ENCODE data around the gene OCA2.
"Not testable (repeated sequence)": the region's sequence is repeated elsewhere in the genome, so short reads cannot be mapped to it uniquely, and the experiment has no call there.

Gene OCA2

DNA sequence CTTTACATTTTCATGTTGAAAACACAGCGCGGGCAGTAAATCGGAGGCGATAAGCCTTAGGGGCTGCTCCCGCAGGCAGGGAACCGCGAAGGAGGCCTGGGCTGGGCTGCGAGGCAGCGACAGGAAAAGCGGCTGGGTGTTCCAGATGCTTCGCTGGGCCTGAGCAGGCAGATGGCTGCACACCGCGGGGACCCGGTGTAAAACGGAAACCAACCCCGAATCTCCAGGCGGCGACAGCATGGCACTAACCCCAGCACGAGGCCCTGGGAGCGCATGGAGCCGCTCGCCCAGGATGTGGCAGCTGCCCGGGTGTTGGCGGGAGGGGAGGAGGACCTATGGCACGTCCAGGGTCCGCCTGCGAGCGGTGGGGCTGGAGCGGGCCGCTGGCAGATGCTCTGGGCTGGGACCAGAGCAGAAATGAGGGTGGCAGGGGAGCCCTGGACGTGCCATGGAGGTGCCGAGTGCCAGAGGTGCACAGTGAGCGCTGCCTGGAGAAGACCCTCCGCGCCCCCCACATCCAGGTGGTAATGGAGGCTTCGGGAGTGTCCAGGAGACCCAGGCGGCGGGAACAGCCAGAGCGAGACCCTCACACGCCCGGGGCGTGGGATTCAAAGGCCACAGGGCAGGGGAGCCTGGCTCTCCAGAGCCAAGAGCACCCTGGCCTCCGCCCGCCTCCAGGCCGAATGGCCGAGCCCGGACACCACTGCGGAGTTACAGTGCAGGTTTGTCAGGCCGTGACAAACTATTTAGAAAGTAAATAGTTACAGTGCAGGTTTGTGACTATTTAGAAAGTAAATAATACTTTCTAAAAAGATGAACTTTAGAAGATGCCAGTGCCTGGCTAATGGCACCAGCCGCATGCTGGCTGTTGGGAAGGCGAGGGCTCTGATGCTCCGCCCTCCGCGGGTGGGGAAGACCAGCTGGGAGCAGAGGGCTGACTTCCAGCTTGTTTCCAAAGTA, 293.6 kb downstream of the OCA2 start:
- no peak for DNase-seq

DNA sequence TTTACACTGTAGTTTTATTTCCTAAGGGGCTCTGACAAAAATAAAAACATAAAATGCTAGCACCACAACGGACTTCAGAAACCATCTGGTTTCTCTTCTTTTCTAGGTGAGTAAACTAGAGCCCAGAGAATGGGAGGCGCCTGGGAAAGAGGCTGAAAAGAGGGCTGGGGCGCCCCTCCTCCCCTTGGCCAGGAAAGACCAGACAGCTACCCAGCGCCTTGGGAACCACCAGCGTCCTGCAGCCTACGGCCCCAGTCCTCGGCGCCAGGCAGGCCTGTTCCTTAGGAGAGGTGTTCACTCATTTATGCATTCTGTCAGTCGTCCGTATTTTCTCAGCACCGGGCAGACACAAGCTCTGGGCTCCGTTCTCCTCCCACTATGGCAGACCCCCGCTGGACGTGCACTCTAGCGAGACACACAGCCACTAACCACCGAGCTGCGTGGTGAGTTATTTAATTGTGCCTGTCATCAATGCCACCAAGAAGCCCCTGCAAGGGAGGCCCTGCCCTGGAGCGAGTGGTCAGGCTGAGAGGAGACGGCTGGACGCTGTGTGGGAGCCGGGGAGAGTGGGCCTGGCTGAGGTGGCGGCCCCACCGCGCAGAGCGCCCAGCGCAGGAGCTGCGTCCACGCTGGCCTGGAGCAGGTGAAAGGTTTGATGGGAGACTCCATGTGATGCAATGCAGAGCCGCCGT, 294.4 kb downstream of the OCA2 start:
- DNase-seq, result no peak

DNA sequence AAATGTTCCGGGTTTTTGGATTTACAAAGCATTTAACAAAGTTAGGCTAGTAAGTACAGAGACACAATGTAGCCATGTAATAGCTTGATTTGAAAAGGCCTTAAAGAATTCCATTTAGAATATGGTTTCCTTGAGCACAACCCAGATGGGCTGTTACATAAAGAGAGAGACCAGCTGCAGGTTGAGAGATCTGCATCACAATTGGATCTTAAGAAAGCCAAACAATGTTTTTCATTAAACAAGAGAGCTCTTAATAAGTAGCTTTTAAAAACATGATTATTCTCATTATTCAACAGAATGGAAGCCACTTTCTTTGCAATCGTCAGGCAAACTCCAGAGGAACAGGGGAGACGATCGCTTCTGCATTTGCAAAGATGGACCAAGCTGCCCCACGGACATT, 300.3 kb downstream of the OCA2 start:
- no peak for DNase-seq

DNA sequence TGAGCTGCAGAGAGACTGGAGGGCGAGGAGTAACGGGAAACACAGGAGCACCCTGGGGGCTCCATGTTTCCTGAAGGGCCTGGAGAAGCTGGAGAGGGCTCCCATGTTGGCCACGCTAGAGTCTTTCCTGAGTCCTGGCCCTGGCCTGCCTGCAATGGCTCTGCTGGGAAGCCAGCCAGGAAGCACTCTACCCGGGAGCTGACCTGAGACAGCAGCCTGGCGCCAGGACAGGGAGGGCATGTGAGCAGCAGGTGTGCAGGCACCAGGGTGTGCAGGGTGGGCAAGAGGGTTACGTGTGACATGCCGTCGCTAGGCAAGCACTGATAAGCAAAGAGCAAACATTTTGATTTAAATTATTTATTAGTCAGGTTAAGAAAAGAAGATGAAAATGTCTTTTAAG, 301.4 kb downstream of the OCA2 start:
- DNase-seq, result no peak

DNA sequence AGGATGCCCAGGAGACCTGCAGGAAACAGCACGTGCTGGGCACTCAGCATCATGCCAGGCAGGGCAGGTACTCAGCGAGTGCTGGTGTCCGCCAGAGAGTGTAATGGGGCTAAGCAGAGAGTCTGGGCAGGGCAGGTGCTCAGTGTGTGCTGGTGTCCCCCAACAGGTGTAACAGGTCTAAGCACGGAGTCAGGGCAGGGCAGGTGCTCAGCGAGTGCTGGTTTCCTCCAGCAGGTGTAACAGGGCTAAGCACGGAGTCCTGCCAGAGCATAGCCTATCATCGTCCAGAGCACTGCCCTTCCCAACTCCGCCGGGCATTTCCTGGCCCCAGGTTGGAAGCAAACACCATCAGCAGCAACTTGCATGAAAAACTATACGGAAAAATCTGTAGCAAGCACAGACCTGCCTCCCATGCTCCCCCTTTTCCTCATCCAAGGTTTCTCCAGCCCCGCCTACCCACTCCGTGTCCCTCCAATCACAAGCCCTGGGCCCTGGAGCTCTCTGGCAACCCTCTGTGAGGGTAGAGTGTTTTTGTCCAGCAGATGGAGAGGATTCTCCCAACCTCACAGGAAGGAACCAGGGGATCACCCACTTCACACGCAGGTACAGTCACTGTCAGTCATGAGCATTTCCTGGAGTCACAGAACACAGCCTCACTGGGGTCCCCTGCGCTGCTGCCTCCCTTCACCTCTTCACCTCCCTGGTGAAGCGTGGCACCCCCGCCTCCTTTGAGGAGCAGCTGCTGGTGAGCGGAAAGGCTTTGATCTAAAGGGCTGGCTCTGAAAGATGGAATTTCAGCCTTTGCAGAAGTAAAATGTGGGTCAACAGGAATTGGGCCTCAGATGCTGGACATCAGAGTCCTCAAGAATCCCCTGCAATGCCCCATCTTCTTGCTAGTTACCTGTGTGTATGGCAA, 302.5 kb downstream of the OCA2 start:
- no peak for DNase-seq

DNA sequence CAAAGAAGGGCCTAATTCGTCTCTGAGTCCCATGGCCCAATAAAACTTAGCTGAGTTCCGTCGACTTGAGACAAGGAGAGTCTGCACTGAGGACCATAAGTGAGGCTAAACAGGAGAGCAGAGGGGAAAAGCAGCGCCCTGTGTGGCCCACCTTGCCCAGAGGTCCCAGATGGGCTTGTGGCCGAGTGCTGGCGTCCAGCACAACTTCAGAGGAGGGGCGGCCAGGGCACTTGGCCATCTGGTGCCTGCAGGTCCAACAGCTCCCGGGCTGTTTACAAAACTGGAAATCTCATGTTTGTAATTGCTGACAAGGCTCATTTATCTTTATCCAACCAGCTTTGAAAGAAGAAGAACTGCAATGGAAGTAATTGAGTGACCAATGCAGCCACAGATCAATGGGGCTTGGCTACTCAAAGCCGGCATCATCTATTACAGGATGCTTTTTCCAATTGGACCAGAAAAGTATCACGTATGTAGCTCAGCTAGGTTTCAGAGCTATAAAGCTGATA, 306.3 kb downstream of the OCA2 start:
- DNase-seq, result no peak

DNA sequence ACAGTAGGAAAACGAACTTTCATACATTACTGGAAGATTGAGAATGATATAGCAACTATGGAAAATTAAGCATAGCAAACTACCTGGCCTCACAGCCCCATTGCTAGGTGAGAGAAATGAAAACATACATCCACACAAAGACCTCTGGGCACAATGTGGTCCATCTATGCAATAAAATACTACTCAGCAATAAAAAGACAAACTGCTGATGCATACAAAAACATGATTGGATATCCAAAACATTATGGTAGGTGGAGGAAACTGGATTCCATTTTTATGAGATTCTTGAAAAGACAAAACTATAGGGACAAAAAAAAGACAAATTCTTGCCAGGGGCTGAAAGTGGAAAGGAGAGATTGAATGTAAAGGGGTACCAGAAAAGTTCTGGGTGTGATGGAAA, 308.8 kb downstream of the OCA2 start:
- no peak for DNase-seq

DNA sequence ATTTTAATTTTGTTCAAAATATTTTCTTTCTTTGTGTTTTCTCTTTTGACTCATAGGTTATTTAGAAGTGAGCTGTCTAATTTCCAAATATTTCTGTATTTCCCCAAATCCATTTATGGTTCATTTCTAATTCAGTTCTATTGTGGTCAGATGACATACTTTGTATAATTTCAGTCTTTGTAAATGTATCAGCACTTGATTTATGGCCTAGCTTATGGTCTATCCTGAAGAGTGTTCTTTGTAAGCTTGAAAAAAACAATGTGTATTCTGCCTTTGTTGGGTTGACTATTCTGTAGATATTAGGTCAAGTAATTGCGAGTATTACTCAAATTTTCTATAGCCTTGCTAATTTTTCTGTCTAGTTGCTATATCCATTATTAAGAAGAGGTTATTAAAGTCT, 311.2 kb downstream of the OCA2 start:
- no peak for DNase-seq

DNA sequence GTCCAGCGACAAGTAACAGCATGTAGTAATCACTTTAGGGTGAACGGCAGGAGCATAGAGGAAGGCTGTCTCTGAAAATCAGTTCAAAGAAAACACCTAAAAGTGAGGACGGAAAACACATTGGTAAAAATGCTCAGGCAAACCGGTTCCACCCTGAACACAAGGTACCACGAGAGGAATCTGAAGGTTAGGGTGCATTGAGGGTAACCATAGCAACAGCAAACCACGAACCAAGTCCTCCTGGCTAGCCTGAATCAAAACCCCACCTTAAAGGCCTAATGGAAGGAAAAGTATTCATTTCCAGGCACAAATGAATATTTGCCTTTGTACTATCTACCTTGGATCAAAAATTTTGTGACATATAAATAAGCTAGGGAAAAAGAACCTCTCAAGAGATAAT, 315.0 kb downstream of the OCA2 start:
- no peak for DNase-seq

DNA sequence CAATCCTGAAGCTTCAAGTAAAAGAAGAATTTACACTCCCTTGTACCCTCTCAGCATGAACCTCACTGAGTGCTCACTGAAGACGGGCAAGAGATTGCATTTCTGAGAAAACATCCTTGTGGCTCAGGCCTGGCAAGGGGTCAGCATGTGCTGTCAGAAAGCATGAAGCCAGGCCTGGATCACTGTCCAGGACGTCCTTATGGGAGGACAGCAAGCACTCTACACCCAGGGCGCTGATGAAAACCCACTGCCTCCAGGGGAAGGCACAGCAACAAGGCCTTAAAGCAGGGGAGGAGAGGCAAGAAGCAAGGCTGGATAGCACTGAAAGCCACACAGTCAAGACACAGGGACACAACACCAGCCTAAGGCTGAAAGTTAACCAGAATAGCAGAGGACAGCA, 315.4 kb downstream of the OCA2 start:
- no peak for DNase-seq

DNA sequence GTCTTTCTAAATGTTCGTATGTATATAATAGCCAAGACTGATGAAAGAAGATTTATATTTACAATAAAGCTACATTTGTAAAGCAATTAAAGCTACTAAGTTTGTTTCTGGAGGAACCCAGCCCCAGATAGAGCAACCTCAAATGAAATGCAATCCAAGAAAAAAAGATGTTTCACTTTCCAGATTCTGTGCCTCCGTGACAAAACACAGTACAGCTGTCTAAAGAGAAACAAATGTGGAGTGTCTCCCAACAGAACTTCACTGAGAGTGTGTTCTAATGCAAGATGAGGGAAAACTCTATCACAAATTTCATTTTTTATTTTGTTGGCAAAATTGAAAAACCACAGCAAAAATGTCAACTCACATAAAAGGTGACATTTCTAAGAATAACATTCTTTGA, 317.0 kb downstream of the OCA2 start:
- DNase-seq, result no peak

DNA sequence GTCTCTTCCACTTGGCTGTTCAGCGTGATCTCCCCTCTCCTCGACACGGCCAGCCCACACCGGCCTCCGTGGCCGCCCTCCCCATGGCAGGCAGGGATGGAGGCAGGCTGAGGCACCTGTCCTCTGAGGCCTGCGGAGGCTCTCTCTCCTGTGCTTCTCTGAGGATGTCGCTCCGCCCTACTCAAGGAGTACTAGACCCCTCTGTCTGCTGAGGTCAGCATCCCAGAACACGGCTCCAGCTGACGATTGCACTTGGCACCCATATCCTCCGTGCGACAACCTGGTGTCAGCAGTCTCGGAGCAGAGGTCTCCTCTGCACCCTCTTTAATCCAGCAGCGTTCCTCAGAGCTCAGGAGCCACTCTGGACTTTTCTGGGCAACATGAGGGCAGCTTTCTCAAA, 322.6 kb downstream of the OCA2 start:
- no peak for DNase-seq

DNA sequence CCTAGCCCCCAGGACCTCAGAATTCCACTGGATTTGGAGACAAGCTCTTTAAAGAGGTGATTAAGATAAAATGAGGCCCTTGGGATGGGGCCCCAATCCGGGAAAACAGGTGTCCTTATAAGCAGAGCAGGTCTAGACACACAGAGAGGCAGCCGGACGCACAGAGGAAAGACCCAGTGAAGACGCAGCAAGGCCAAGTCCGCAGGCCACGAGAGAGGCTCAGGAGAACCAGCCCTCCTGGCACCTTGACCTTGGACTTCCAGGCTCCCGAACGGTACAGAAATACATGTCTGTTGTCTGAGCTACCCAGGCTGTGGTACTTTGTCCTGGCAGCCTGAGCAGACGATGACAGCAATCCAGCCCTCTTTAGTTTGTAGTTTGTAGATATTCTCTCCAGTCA, 324.5 kb downstream of the OCA2 start:
- DNase-seq, result no peak

DNA sequence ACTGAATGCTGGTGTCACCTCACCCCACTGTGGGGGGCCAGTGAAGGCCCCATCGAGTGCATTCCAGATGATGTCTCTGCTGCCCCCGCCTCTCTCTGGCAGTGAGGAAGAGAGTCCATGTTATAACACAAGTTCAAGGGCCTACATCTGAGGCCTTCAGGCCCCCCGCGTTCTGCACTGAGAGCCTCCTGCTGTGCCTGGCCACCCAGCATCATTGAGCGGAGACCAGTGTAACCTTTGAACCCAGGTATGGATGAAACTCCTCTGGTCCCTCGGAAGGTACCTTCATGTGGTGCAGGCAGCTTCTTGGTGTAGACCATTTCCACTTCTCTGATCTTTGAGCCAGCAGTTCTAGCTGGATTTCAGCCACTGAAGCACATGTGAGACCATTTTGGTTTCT, 324.9 kb downstream of the OCA2 start:
- no peak for DNase-seq

DNA sequence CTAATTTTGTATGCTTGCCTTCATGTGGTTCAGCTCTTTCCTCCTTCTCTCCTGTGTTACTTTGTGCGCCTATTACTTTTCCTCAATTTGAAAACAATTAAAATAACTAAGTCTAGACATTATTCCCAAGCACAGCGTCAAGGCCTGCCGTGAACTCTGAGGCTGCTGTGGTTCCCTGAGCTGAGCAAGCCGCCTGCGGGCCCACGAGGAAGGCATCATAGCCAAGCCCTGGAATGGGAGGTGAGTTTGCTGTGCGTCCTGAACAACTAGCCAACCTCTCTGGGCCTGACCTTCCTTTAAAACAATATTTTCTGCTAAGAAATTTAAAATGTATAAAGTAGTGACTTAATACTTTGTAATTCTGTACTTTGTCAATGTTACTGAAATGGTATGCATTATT, 327.2 kb downstream of the OCA2 start:
- DNase-seq, result no peak

DNA sequence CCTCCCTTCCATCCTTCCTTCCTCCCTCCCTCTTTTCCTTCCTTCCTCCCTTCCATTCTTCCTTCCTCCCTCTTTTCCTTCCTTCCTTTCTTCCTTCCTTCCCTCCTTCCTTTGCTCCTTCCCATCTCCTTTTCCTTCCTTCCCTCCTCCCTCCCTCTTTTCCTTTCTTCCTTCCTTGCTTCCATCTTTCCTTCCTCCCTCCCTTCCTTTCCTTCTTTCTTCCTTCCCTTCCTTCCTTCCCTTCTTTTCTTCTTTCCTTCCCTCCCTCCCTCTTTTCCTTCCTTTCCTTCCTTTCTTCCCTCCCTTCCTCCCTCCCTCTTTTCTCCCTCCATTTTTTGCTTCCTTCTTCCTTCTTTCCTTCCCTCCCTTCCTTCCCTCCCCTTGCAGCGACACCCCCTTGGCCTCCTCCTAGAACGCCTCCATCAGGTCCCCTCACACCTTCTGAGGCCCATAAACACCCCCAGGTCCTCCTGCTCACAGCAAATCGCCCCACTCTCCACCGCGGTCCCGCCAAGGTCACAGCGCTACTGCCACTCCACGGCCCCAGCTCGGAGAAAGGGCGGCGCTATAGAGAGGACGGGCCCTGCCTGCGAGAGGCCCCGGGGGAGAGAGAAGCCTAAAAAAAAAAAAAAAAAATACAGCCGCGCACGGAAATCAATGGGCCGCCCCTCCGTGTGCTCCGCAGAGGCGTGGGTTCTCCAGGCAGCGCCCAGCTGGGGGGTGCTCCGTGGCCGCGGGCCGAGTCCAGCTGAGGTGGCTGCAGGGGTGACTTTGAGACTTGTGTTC, 328.2 kb downstream of the OCA2 start:
- no peak for DNase-seq

DNA sequence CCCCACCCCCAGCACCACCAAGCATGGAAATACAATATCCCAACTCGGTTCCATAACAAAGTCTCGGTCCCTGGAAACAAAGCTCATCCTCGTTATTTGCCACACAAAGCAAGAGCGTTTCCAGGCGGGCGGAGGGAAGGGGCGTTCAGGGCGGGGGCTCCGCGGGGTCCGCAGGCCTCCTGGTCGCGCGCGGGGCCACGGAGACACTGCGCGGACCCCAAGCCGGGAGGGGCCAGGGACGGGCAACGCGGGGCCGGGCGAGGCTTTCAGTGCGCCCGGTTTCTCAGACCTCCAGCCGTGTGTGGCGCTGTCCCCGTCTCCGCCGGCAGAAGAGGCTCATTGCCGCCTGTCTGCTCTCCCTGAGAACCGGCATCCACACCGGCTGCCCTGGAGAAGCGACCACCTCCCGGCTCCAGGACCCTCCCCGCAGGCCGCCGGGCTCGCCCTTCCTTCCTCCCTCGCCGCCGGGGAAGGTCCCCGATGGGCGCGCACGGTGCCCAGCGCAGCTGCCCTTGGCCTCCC, 329.0 kb downstream of the OCA2 start:
- no peak for DNase-seq

DNA sequence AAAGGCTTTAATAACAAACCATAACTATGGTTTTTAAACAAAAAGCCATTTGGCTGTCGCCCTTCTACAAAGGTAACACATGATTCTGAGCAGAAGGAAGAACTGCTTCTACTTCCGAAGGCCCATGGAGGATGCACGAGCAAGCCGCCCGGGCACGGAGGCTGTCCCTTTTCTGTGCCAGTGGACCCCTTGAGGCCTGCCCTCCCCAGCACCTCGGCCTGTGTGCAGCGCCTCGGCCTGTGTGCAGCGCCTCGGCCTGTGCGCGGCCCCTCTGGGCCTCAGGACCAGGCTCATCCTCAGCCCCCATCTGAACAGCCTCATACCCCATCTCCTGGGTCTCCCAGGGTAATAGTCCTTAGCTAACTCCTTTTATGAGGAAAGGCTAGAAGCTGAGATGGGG, 329.5 kb downstream of the OCA2 start:
- DNase-seq, result no peak

DNA sequence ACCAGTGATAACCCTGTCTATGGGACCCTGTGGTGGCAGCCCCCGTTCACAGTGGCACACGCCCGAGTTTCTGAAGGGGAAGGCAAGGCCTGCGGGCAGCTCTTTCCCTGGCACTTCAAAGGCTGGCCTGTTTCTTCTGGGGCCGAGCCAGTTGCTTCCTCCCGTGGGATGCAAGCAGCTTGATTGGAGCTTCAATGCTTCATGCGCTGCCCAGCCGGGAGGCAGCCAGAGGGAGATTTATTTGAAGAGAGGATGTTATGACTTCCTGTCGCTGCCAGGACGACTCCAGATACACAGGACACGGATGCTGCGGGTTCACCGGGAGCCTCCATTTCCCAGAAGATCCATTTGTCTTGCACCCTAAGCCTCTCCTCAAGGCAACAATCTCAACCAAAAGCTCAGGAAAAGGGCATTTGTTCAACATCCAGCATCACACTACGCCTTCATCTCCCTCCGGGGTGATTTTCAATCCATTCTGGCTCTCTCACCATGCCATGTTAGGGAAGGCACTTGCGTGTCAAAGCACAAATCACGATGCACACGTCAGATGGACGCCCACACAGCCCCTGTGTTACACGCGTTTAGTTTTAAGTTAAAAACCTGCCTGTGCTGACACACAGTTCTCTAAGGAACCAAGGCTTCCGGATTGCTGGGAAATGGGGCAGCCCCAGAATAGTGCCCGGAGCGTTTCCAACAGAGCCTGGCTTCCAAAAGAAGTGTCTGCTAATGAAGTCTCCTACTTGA, 330.2 kb downstream of the OCA2 start:
- no peak for DNase-seq

DNA sequence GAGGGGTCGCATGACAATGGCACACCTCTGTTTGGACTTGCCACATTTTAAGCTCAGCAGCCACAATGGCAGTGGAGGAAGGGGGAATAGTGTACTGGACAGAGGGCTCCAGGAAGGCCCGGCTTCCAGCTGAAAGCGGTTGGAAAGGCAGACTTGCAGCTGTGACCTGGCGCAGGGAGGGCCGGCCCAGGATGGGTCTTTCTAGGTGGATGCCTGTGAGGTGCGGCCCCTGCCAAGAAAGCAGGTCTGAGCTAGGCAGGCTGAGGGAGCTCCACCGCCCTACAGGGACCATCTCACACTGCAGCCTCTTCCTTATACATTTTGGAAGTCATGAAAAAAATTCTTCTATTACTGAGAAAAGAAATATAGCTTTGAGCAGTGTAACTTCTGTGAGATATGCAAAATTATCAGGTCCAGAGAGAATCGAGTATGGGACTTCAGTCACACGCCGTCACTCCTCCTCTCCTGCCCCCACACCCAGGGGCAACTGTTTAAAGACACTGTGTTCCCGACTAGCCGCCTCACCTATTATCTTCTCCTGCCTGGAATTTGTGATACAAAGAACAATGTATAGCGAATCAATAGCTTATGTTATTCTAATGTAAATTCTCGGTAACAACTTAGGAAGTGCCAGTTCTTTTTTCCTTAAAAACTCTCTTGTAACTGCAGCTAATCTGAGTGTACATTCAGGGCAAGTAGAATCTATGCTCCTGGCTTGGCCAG, 331.0 kb downstream of the OCA2 start:
- no peak for DNase-seq

DNA sequence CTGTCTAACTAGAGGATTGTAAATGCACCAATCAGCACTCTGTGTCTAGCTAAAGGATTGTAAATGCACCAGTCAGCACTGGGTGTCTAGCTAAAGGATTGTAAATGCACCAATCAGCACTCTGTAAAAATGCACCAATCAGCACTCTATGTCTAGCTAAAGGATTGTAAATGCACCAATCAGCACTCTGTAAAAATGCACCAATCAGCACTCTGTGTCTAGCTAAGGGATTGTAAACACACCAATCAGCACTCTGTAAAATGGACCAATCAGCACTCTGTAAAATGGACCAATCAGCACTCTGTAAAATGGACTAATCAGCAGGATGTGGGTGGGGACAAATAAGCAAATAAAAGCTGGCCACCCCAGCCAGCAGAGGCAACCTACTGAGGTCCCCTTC, 331.7 kb downstream of the OCA2 start:
- DNase-seq, result not testable (repeated sequence)

Measured in NCI-H524 treated with DMSO at 0.1 percent for 48 hours (cell line).